OCI-LY3 (cell line): ENCODE data around the gene ATP2B3.

ENCODE experiments used
- H2AFZ ChIP-seq: fragments of 200-600, 300-600 bp; shearing (Covaris generic); 2 replicates; pipeline ENCODE4 v1.6.0; 2014; ENCODE audit warnings: antibody characterized with exemption, low read depth, low read length
- H3K27ac ChIP-seq: fragments of 200-600, 300-600 bp; sonication (generic); 2 replicates; pipeline ENCODE4 v1.5.1; 2014; ENCODE audit warnings: mild to moderate bottlenecking, low read length, moderate library complexity, mixed read lengths
- H3K27me3 ChIP-seq: fragments of 200-600, 300-600 bp; sonication (generic); 2 replicates; pipeline ENCODE4 v1.6.1; 2014; ENCODE audit warnings: low read depth, low read length, mixed read lengths
- H3K36me3 ChIP-seq: fragments of 200-600, 300-600 bp; sonication (generic); replicated peaks from 2 replicates; pipeline ENCODE3; 2014; ENCODE audit warnings: low read depth, low read length, mixed read lengths
- H3K4me1 ChIP-seq: fragments of 300-600, 200-600 bp; sonication (generic); 2 replicates; pipeline ENCODE4 v1.6.1; 2014; ENCODE audit warnings: low read length, mixed read lengths
- H3K4me2 ChIP-seq: fragments of 200-600, 300-600 bp; sonication (generic); 2 replicates; pipeline ENCODE4 v1.6.1; 2014; ENCODE audit warnings: low read length, mixed read lengths
- H3K4me3 ChIP-seq: fragments of 300-600, 200-600 bp; sonication (generic); 2 replicates; pipeline ENCODE4 v1.5.1; 2014; ENCODE audit warnings: antibody characterized with exemption, mild to moderate bottlenecking, low read length, moderate library complexity
- H3K79me2 ChIP-seq: fragments of 300-600, 200-600 bp; shearing (Covaris generic); 2 replicates; pipeline ENCODE4 v1.6.1; 2014; ENCODE audit warnings: mild to moderate bottlenecking, low read length, mixed read lengths
- H3K9ac ChIP-seq: fragments of 300-600, 200-600 bp; shearing (Covaris generic); 2 replicates; pipeline ENCODE4 v1.6.0; 2014; ENCODE audit warnings: mild to moderate bottlenecking, low read length, moderate library complexity
- H3K9me3 ChIP-seq: fragments of 200-600, 300-600 bp; shearing (Covaris generic); 2 replicates; pipeline ENCODE4 v1.6.1; 2014; ENCODE audit warnings: low read length, mixed read lengths; ENCODE audit not compliant: insufficient read depth
- H4K20me1 ChIP-seq: fragments of 200-600, 300-600 bp; sonication (generic); 2 replicates; pipeline ENCODE4 v1.6.1; 2016; ENCODE audit warnings: low read length, mixed read lengths; ENCODE audit not compliant: insufficient read depth
- CTCF ChIP-seq: fragments of 200-600, 300-600 bp; sonication (generic); IDR thresholded peaks from 2 replicates; pipeline ENCODE4 v1.5.1; 2014; ENCODE audit warnings: antibody characterized with exemption, low read length, low read depth
- EZH2phosphoT487 ChIP-seq: fragments of 200-600 bp; shearing (Covaris generic); IDR thresholded peaks from 2 replicates; pipeline ENCODE4 v1.6.1; 2018; ENCODE audit warnings: antibody characterized with exemption, mixed run types, low read depth

Gene ATP2B3

GRCh38 chrX:153477364-153477857 lies 40.0 kb upstream of the ATP2B3 start:
- H3K9ac ChIP-seq, result no peak overlapping the region
- H4K20me1 ChIP-seq, result no peaks in the 10 kb centered on the region
- no peaks in the 10 kb centered on the region for H3K36me3 ChIP-seq
- H3K27me3 ChIP-seq, result no peaks in the 10 kb centered on the region
- TF ChIP-seq CTCF, result no peak
- no peak for TF ChIP-seq EZH2phosphoT487
- no peak overlapping the region for H3K4me2 ChIP-seq
- no peak overlapping the region for H2AFZ ChIP-seq
- H3K4me1 ChIP-seq, result no peaks in the 10 kb centered on the region
- H3K79me2 ChIP-seq, result no peaks in the 10 kb centered on the region
- H3K27ac ChIP-seq, result no peak overlapping the region
- no peaks in the 10 kb centered on the region for H3K9me3 ChIP-seq
- no peak overlapping the region for H3K4me3 ChIP-seq

GRCh38 chrX:153477901-153478300 lies 39.5 kb upstream of the ATP2B3 start:
- Histone ChIP-seq H2AFZ (no peak overlapping the region), H3K4me1 (no peaks in the 10 kb centered on the region), H3K36me3 (no peaks in the 10 kb centered on the region), H3K79me2 (no peaks in the 10 kb centered on the region), H3K4me2 (no peak overlapping the region), H3K9ac (no peak overlapping the region), H3K27me3 (no peaks in the 10 kb centered on the region), H3K4me3 (no peak overlapping the region), H4K20me1 (no peaks in the 10 kb centered on the region), H3K27ac (no peak overlapping the region), H3K9me3 (no peaks in the 10 kb centered on the region)
- no peak for TF ChIP-seq EZH2phosphoT487
- TF ChIP-seq CTCF, result no peak

GRCh38 chrX:153478746-153479145 lies 38.7 kb upstream of the ATP2B3 start:
- Histone ChIP-seq H3K36me3 (no peaks in the 10 kb centered on the region), H3K27me3 (no peaks in the 10 kb centered on the region), H4K20me1 (no peaks in the 10 kb centered on the region), H3K79me2 (no peaks in the 10 kb centered on the region), H3K9ac (no peak overlapping the region), H3K27ac (no peak overlapping the region), H3K9me3 (no peaks in the 10 kb centered on the region), H3K4me3 (no peak overlapping the region), H3K4me2 (no peak overlapping the region), H2AFZ (no peak overlapping the region), H3K4me1 (no peaks in the 10 kb centered on the region)
- TF ChIP-seq EZH2phosphoT487, result no peak
- TF ChIP-seq CTCF, result no peak

GRCh38 chrX:153481043-153481442 lies 36.4 kb upstream of the ATP2B3 start:
- Histone ChIP-seq H3K27ac (no peak overlapping the region), H3K4me3 (no peak overlapping the region), H3K27me3 (no peaks in the 10 kb centered on the region), H3K4me2 (no peak overlapping the region), H2AFZ (no peak overlapping the region), H3K4me1 (no peaks in the 10 kb centered on the region), H3K9me3 (no peaks in the 10 kb centered on the region), H3K79me2 (no peaks in the 10 kb centered on the region), H4K20me1 (no peaks in the 10 kb centered on the region), H3K36me3 (no peaks in the 10 kb centered on the region), H3K9ac (no peak overlapping the region)
- no peak for TF ChIP-seq EZH2phosphoT487
- TF ChIP-seq CTCF, result no peak
